B cell (primary cell): Measurements from ENCODE around the gene CHD1L.

Experiments
- EZH2 ChIP-seq: IDR thresholded peaks from 2 replicates; pipeline ENCODE4 v1.6.1; 2012; ENCODE audit warnings: borderline replicate concordance, low read depth, mild to moderate bottlenecking, moderate library complexity, low read length; ENCODE audit not compliant: insufficient read depth, poor library complexity, severe bottlenecking
- TF ChIP-seq, protein P1 (sequence below): fragments of 200-600 bp; IDR thresholded peaks from one replicate; pipeline ENCODE4 v1.8.0; 2022; ENCODE audit warnings: antibody characterized with exemption, mild to moderate bottlenecking

DNA sequence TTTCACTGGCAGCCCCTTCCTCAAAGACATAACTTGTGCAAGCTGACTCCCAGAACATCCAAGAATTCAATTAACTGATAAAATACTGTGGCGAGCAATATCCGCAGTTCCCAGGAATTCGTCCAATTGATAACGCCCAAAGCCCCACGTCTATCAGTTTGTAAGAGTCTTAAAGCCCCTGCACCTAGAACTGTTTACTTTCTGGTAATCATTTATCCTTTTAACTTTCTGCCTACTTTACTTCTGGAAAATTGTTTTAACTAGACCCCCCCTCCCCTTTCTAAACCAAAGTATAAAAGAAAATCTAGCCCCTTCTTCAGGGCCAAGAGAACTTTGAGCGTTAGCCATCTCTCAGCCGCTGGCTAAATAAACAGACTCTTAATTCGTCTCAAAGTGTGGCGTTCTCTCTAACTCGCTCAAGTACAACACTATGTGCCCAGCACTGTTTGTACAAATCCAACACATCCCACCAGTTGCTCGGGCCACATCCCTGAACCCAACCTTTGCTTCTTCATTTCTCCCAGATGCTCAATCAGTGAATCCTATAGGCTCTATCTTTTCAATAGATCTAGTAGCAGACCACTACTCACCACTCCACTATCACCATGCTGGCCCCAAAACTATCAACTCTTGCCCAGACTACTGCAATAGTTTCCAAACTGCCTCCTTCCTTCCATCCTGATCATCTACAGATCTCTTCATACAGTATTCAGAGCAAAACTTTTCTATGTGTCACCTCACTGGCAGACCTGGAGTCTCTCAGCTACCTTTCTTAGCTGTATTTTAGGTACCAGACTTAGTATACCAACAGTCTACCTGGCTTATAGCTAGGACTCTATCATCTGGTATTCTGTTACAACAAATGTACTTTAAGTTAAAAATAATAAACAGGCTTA is 3.3 kb upstream of the CHD1L start:
- TF ChIP-seq, protein P1, sequence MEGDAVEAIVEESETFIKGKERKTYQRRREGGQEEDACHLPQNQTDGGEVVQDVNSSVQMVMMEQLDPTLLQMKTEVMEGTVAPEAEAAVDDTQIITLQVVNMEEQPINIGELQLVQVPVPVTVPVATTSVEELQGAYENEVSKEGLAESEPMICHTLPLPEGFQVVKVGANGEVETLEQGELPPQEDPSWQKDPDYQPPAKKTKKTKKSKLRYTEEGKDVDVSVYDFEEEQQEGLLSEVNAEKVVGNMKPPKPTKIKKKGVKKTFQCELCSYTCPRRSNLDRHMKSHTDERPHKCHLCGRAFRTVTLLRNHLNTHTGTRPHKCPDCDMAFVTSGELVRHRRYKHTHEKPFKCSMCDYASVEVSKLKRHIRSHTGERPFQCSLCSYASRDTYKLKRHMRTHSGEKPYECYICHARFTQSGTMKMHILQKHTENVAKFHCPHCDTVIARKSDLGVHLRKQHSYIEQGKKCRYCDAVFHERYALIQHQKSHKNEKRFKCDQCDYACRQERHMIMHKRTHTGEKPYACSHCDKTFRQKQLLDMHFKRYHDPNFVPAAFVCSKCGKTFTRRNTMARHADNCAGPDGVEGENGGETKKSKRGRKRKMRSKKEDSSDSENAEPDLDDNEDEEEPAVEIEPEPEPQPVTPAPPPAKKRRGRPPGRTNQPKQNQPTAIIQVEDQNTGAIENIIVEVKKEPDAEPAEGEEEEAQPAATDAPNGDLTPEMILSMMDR, result no peak
- no peak for TF ChIP-seq EZH2
